Placental pericyte (primary cell): ENCODE data around the gene CXorf65. TPM values are rescaled to one million over a fixed set of nuclear protein-coding genes. Genes with fewer than 3 reads are reported as not detected.

ENCODE experiments used
- small RNA-seq: library from RNA; depleted of rRNA; stranded (forward); fragments of <200 nt; gene quantifications from one replicate; pipeline ENCODE3, GENCODE V24; 2012; ENCODE audit warnings: low replicate concordance
- total RNA-seq: library from RNA; depleted of rRNA; stranded (reverse); fragments of >200 nt; gene quantifications from 2 replicates; pipeline ENCODE4 v1.2.3, GENCODE V29; 2012

Gene CXorf65
- total RNA-seq, result not detected in 2 replicates

GRCh38 chrX:71106427-71106826 is at the start of gene CXorf65:
Gene CXorf65, minus strand, starts transcription at chrX:71106740. Its CDS starts 184 bp downstream, at chrX:71106556.

GRCh38 chrX:71144651-71145050 is 38.1 kb upstream of the CXorf65 start, which contains the start of gene NLGN3:
Gene NLGN3, plus strand, starts transcription at chrX:71144841. Its CDS starts 2,909 bp downstream, at chrX:71147750.

GRCh38 chrX:71118032-71118984 is 11.8 kb upstream of the CXorf65 start, which contains the start of gene MED12:
Gene MED12, plus strand, starts transcription at chrX:71118596. Its CDS starts 159 bp downstream, at chrX:71118755.

GRCh38 chrX:71111141-71111843 is 4.8 kb upstream of the CXorf65 start, which contains the start of gene IL2RG:
Gene IL2RG, minus strand, starts transcription at chrX:71111577. Its CDS starts 38 bp downstream, at chrX:71111539.

GRCh38 chrX:71095555-71095980 is 11.0 kb downstream of the CXorf65 start, which contains the start of gene FOXO4:
Gene FOXO4, plus strand, starts transcription at chrX:71095851. Its CDS starts 678 bp downstream, at chrX:71096529.

GRCh38 chrX:71068044-71068918 is 38.3 kb downstream of the CXorf65 start, which contains the start of gene SNX12:
Gene SNX12, minus strand, starts transcription at chrX:71068334. Its CDS starts 28 bp downstream, at chrX:71068306.

Small RNA genes lying within 50 kb of the gene (small RNA-seq; reads per million reads assigned to genes)
- gene CXorf65, result not detected

Other genes starting within 250 kb of the CXorf65 start
- gene TEX11, start 198.0 kb downstream of the CXorf65 start, total RNA-seq, result not detected in 2 replicates
- not detected in 2 replicates for gene SLC7A3, start 175.6 kb downstream of the CXorf65 start, total RNA-seq
- 59.7 and 78.7 TPM in 2 replicates for gene SNX12, start 38.4 kb downstream of the CXorf65 start, total RNA-seq
- gene FOXO4, start 10.9 kb downstream of the CXorf65 start, total RNA-seq, result 3.1 and 5.3 TPM in 2 replicates
- gene IL2RG, start 4.8 kb upstream of the CXorf65 start, total RNA-seq, result 0.43 TPM in 1 of 2 replicates, not detected in the other
- 27.4 and 34.4 TPM in 2 replicates for gene MED12, start 11.9 kb upstream of the CXorf65 start, total RNA-seq
- gene NLGN3, start 38.1 kb upstream of the CXorf65 start, total RNA-seq, result 0.14 and 0.22 TPM in 2 replicates
- not detected in 2 replicates for gene GJB1, start 116.5 kb upstream of the CXorf65 start, total RNA-seq
- gene ZMYM3, start 147.4 kb upstream of the CXorf65 start, total RNA-seq, result 8.5 and 22.8 TPM in 2 replicates
- gene NONO, start 176.9 kb upstream of the CXorf65 start, total RNA-seq, result 432 and 447 TPM in 2 replicates
- 2.0 and 5.9 TPM in 2 replicates for gene ITGB1BP2, start 195.0 kb upstream of the CXorf65 start, total RNA-seq